ENCODE data around the gene DPYSL3.

GRCh38 chr5:147410496-147411358, 99.1 kb downstream of the DPYSL3 start:
- TF ChIP-seq SP1 (IDR thresholded peaks at IDR 0.05) (no peak), FOXM1 (IDR thresholded peaks at IDR 0.05; ENCODE audit: borderline replicate concordance) (no peak), FOXK2 (IDR thresholded peaks at IDR 0.05) (no peak)
